K562 (cell line): ENCODE results near the gene VGF. TPM values are rescaled to one million over a fixed set of nuclear protein-coding genes. Genes with fewer than 3 reads are reported as not detected.

Source experiments
- ATAC-seq: fragments of 200-7000 bp; cut with Tn5 transposase; 3 replicates; pipeline ENCODE4 v1.9.1; 2020; ENCODE audit warnings: moderate library complexity
- BruUV-seq: library from RNA; stranded (reverse); fragments of 400-500 nt; replicated peaks from 2 replicates; lab custom pipeline; 2021; lab: Mats Ljungman, UMichigan
- CTCF ChIA-PET: fragments of 300-600 bp; formaldehyde crosslinking; extraction: SDS; loops from one replicate; lab custom pipeline; 2021; ENCODE audit warnings: low intra/inter-chr PET ratio; lab: Yijun Ruan, JAX
- POLR2A ChIA-PET: fragments of 300-600, 350-650 bp; sonication (Branson Sonifier 250); formaldehyde crosslinking; extraction: SDS; loops from one replicate; lab custom pipeline; 2021; ENCODE audit warnings: antibody characterized with exemption, inconsistent platforms; lab: Yijun Ruan, JAX
- DNase-seq, 4 experiments: peaks; one replicate each; pipeline versions ENCODE4 v3.0.0 to v3.0.0-alpha.2; 2011 to 2018; ENCODE audit warnings: low spot score in 3 of 4, mixed read lengths in 3 of 4; ENCODE audit errors: extremely low read depth in 1 of 4
- FAIRE-seq: peaks from 2 replicates; lab custom pipeline; 2011; peaks lifted over from hg19 to GRCh38; lab: Jason Lieb, UNC
- H2AFZ ChIP-seq: 2 replicates; pipeline ENCODE4 v1.6.0; 2011; ENCODE audit warnings: low read depth, low read length, control low read depth, inconsistent platforms
- H3K27ac ChIP-seq: fragments of 200-600 bp; 3 replicates; pipeline ENCODE4 v1.8.0; 2011; ENCODE audit warnings: low read depth, mild to moderate bottlenecking, control low read depth, inconsistent platforms, low read length, moderate library complexity, mixed read lengths; ENCODE audit errors: extremely low read depth
- H3K27me3 ChIP-seq, 2 experiments: fragments of 300-600 bp in 1 of 2; 2 replicates in 1 of 2; 3 replicates in 1 of 2; pipeline versions ENCODE4 v1.6.0 to v1.8.0; 2011; ENCODE audit warnings: inconsistent platforms in 2 of 2, low read length in 2 of 2, mild to moderate bottlenecking in 1 of 2, mixed read lengths in 1 of 2, moderate library complexity in 1 of 2; ENCODE audit not compliant: control insufficient read depth in 2 of 2, insufficient read depth in 2 of 2
- H3K36me3 ChIP-seq: fragments of 300-600 bp; 3 replicates; pipeline ENCODE4 v1.8.0; 2011; ENCODE audit warnings: mild to moderate bottlenecking, low read length, inconsistent platforms; ENCODE audit not compliant: control insufficient read depth, insufficient read depth
- H3K4me1 ChIP-seq, 2 experiments: fragments of 200-600 bp in 1 of 2; replicated peaks in 1 of 2; 2 replicates in 1 of 2; 3 replicates in 1 of 2; pipeline versions ENCODE4 v1.5.1 to v1.8.0; 2011; ENCODE audit warnings: inconsistent platforms in 2 of 2, low read length in 2 of 2, mild to moderate bottlenecking in 1 of 2, mixed read lengths in 1 of 2, moderate library complexity in 1 of 2; ENCODE audit not compliant: control insufficient read depth in 2 of 2, insufficient read depth in 2 of 2
- H3K4me2 ChIP-seq: 2 replicates; pipeline ENCODE4 v1.6.1; 2011; ENCODE audit warnings: low read length, control low read depth, inconsistent platforms, mixed read lengths; ENCODE audit not compliant: insufficient read depth
- H3K4me3 ChIP-seq: fragments of 200-600 bp; sonication (generic), shearing (Covaris generic); 2 replicates; pipeline ENCODE4 v1.5.1; 2016; ENCODE audit warnings: control low read depth, inconsistent platforms
- H3K79me2 ChIP-seq: fragments of 200-600 bp; 3 replicates; pipeline ENCODE4 v1.8.0; 2011; ENCODE audit warnings: low read length, inconsistent platforms; ENCODE audit not compliant: control insufficient read depth, insufficient read depth
- H3K9ac ChIP-seq, 2 experiments: 2 replicates each; pipeline versions ENCODE4 v1.6.0 to v1.6.1; 2011; ENCODE audit warnings: low read depth in 2 of 2, low read length in 2 of 2, control low read depth in 1 of 2, inconsistent platforms in 1 of 2, mild to moderate bottlenecking in 1 of 2, mixed read lengths in 1 of 2; ENCODE audit not compliant: insufficient read depth in 1 of 2
- H3K9me1 ChIP-seq: one replicate; pipeline ENCODE4 v1.6.0; 2011; ENCODE audit warnings: inconsistent platforms, mild to moderate bottlenecking, low read length, moderate library complexity; ENCODE audit not compliant: control insufficient read depth, insufficient read depth
- H3K9me3 ChIP-seq: replicated peaks from 2 replicates; pipeline ENCODE4 v1.5.1; 2011; ENCODE audit warnings: low read depth, low read length, inconsistent platforms; ENCODE audit not compliant: control insufficient read depth, insufficient read depth
- H4K20me1 ChIP-seq: replicated peaks from 2 replicates; pipeline ENCODE4 v1.6.1; 2011; ENCODE audit warnings: low read length, inconsistent platforms, mixed read lengths; ENCODE audit not compliant: control insufficient read depth, insufficient read depth
- ARID2 ChIP-seq: fragments of 450-650 bp; IDR thresholded peaks from 2 replicates; pipeline ENCODE4 v1.6.1; 2017; ENCODE audit warnings: antibody characterized with exemption, mild to moderate bottlenecking
- BDP1 ChIP-seq: IDR thresholded peaks from 3 replicates; pipeline ENCODE4 v1.6.1; 2011; ENCODE audit not compliant: insufficient read length, insufficient read depth
- CXXC5 ChIP-seq: fragments of 250-450 bp; sonication (Bioruptor Pico); IDR thresholded peaks from 2 replicates; pipeline ENCODE4 v1.8.0; 2022; ENCODE audit warnings: inconsistent platforms, mild to moderate bottlenecking, moderate library complexity
- ELK3 ChIP-seq: fragments of 450-650 bp; formaldehyde crosslinking; IDR thresholded peaks from 2 replicates; pipeline ENCODE4 v1.4.0; 2020; ENCODE audit warnings: mild to moderate bottlenecking
- ERF ChIP-seq: fragments of 450-650 bp; formaldehyde crosslinking; IDR thresholded peaks from 2 replicates; pipeline ENCODE4 v1.4.0; 2020; ENCODE audit warnings: mild to moderate bottlenecking, mixed read lengths
- FOXK1 ChIP-seq: sonication (generic); formaldehyde crosslinking; IDR thresholded peaks from 2 replicates; pipeline ENCODE4 v1.8.0; 2022; ENCODE audit warnings: missing genetic modification reagents, mild to moderate bottlenecking, borderline replicate concordance
- MYC ChIP-seq, 2 experiments: fragments of 250-450 bp in 1 of 2; sonication (Bioruptor Pico) in 1 of 2; IDR thresholded peaks; 2 replicates each; pipeline versions ENCODE4 v1.5.1 to v1.6.1; 2012 to 2021; ENCODE audit warnings: low read depth in 2 of 2, borderline replicate concordance in 1 of 2, improper control_type of control experiment in 1 of 2, low read length in 1 of 2, mild to moderate bottlenecking in 1 of 2, moderate library complexity in 1 of 2
- RAD21 ChIP-seq, 2 experiments: fragments of 250-450 bp in 1 of 2; fragments of 450-650 bp in 1 of 2; sonication (Bioruptor Pico) in 1 of 2; formaldehyde crosslinking in 1 of 2; IDR thresholded peaks in 1 of 2; conservative IDR thresholded peaks in 1 of 2; 2 replicates each; pipeline versions ENCODE4 v1.4.0 to v1.8.0; 2020 to 2022; ENCODE audit warnings: mild to moderate bottlenecking in 2 of 2, moderate library complexity in 1 of 2
- STAT5A ChIP-seq: IDR thresholded peaks from 2 replicates; pipeline ENCODE4 v1.6.1; 2012; ENCODE audit warnings: low read length, inconsistent platforms, borderline replicate concordance
- TFE3 ChIP-seq: fragments of 450-650 bp; formaldehyde crosslinking; IDR thresholded peaks from 2 replicates; pipeline ENCODE4 v1.4.0; 2020; ENCODE audit warnings: mild to moderate bottlenecking, mixed read lengths
- YY1 ChIP-seq, 3 experiments: IDR thresholded peaks; 2 replicates each; pipeline ENCODE4 v1.6.1; 2011; ENCODE audit warnings: low read length in 2 of 3, mild to moderate bottlenecking in 2 of 3, moderate library complexity in 2 of 3, borderline replicate concordance in 1 of 3, control low read depth in 1 of 3, low read depth in 1 of 3; ENCODE audit not compliant: insufficient read depth in 3 of 3, insufficient replicate concordance in 2 of 3, control insufficient read depth in 1 of 3, insufficient read length in 1 of 3; ENCODE audit errors: extremely low read depth in 1 of 3
- ZBTB2 ChIP-seq: fragments of 450-650 bp; IDR thresholded peaks from 2 replicates; pipeline ENCODE4 v1.6.1; 2016; ENCODE audit warnings: antibody characterized with exemption
- ZFX ChIP-seq: sonication (generic); formaldehyde crosslinking; IDR thresholded peaks from 2 replicates; pipeline ENCODE4 v1.8.0; 2022; ENCODE audit warnings: mild to moderate bottlenecking, missing genetic modification reagents, moderate library complexity
- ZNF644 ChIP-seq: fragments of 200-800 bp; sonication (Bioruptor generic); IDR thresholded peaks from 2 replicates; pipeline ENCODE4 v1.6.1; 2016; ENCODE audit warnings: low read depth, missing genetic modification characterization, missing compliant biosample characterization
- WGBS: fragments of 100-300 bp; shearing (Covaris generic); methylation state at CpG from one replicate; pipeline ENCODE4 v1.1.6; 2016; ENCODE audit warnings: low coverage, mixed read lengths; ENCODE audit not compliant: insufficient coverage; ENCODE audit errors: missing lambda C conversion rate; 5-methylcytosine and 5-hydroxymethylcytosine counted together
- in situ Hi-C: fragments of 300-500 bp; cut with MboI; formaldehyde crosslinking; loops from 4 replicates; pipeline ENCODE4 v1.15.0; 2018; ENCODE audit warnings: inconsistent platforms, mixed read lengths
- intact Hi-C: fragments of 100-400 bp; cut with micrococcal nuclease; formaldehyde crosslinking; loops from 2 replicates; pipeline ENCODE4 v1.14.2; 2022
- polyA plus RNA-seq, 8 experiments: library from polyadenylated mRNA; depleted of rRNA in 4 of 8; stranded (reverse) in 5 of 8; unstranded in 3 of 8; fragments of >200 nt; fragmentation: Nextera tagmentation in 2 of 8; fragmentation: Illumina TruSeq in 1 of 8; extraction: Ambion mirVana in 2 of 8; extraction: Trizol in 1 of 8; gene quantifications; 2 replicates each; pipeline versions ENCODE4 v1.2.1 to v1.2.3, GENCODE V29; 2011 to 2014; ENCODE audit warnings: inconsistent platforms in 1 of 8, missing spikeins in 1 of 8
- total RNA-seq, 7 experiments: library from RNA; depleted of rRNA in 6 of 7; stranded (reverse); fragments of >200 nt in 6 of 7; fragmentation: Illumina TruSeq in 2 of 7; extraction: Trizol in 2 of 7; gene quantifications; 2 replicates each; pipeline versions ENCODE4 v1.2.1 to v1.2.3, GENCODE V29; 2011 to 2021; ENCODE audit warnings: low replicate concordance in 1 of 7

Gene VGF
- total and polyA plus RNA-seq, 9 of the 15 experiments (the other 6 are each of a cell fraction or from before 2014, with no cell fraction given): 0.03 to 5.7 (median 0.34) TPM

- peak overlapping the region in 1 of 2 experiments; percentile 28; a peak in 1 of 4 replicates for H3K9ac ChIP-seq
- ATAC-seq (no peak), DNase-seq (no peak), FAIRE-seq (no peak)
- H3K4me1 ChIP-seq: peaks cover 0 to 12% of the 10 kb centered on the region in 2 experiments; a peak in 3 of 5 replicates
- H3K27me3 ChIP-seq: no peaks in the 10 kb centered on the region
- intact Hi-C loops (no loop called here), in situ Hi-C loops (no loop called here)
- no peak overlapping the region for H3K4me3 ChIP-seq
- TF ChIP-seq YY1 (IDR thresholded peaks at IDR 0.05; ENCODE audit: borderline replicate concordance in 1 of 3, control insufficient read depth in 1 of 3, extremely low read depth in 1 of 3, insufficient read depth in 3 of 3, insufficient read length in 1 of 3, insufficient replicate concordance in 2 of 3, low read depth in 1 of 3, low read length in 2 of 3) (no peak), CXXC5 (CRISPR knock-in tag) (no peak), ZBTB2 (no peak), RAD21 (CRISPR knock-in tag; conservative IDR thresholded peaks at IDR 0.05 in 1 of 2, IDR thresholded peaks at IDR 0.05 in 1 of 2) (no peak), ERF (no peak), TFE3 (CRISPR knock-in tag) (no peak), FOXK1 (no peak), ZFX (CRISPR knock-in tag) (no peak), ELK3 (no peak), ARID2 (no peak), STAT5A (no peak), BDP1 (no peak), MYC (IDR thresholded peaks at IDR 0.05; ENCODE audit: low read depth, low read length) (no peak), MYC (CRISPR knock-in tag; IDR thresholded peaks at IDR 0.05; ENCODE audit: borderline replicate concordance, low read depth) (no peak), ZNF644 (tag) (no peak)
- ChIA-PET POLR2A (interaction anchor here (0.7 to 1.2 kb wide), 3 partner anchors 9 to 16 kb away, joined by 3 to 5 read pairs (median 3); no protein-coding TSS in a partner anchor), CTCF (no interaction called here)
- H3K36me3 ChIP-seq: no peaks in the 10 kb centered on the region
- H3K9me3 ChIP-seq: no peaks in the 10 kb centered on the region
- BruUV-seq: no TSS peak
- H3K27ac ChIP-seq: no peak overlapping the region
- no peaks in the 10 kb centered on the region for H3K79me2 ChIP-seq
- 41% methylated on average over 7 of the region's 8 CpGs for WGBS
- H3K4me2 ChIP-seq: no peak overlapping the region
- no peaks in the 10 kb centered on the region for H4K20me1 ChIP-seq
- no peak overlapping the region; the same call in 1 of the 2 replicates for H2AFZ ChIP-seq
- no peaks in the 10 kb centered on the region for H3K9me1 ChIP-seq
Measured at GRCh38 chr7:101114492-101114891, 50.9 kb downstream of the VGF start.
